A549 (cell line): ENCODE results near the gene ADO.

Experiments
- CTCF ChIP-seq: fragments of >200 bp; sonication (Bioruptor Twin); formaldehyde crosslinking; IDR thresholded peaks from 3 replicates; pipeline ENCODE4 v1.5.1; 2016
- EP300 ChIP-seq, 2 experiments: fragments of >200 bp; sonication (Bioruptor Twin); formaldehyde crosslinking; IDR thresholded peaks; 2 replicates in 1 of 2; 3 replicates in 1 of 2; pipeline ENCODE4 v1.6.1; 2016 to 2017
- MAZ ChIP-seq: fragments of 150-350 bp; IDR thresholded peaks from 2 replicates; pipeline ENCODE4 v1.6.1; 2014; ENCODE audit warnings: antibody characterized with exemption, low read depth, low read length, borderline replicate concordance
- NPAS2 ChIP-seq: fragments of 250-450 bp; sonication (Bioruptor Pico); IDR thresholded peaks from 2 replicates; pipeline ENCODE4 v1.8.0; 2022; ENCODE audit warnings: mild to moderate bottlenecking, moderate library complexity, borderline replicate concordance
- POLR2A ChIP-seq: IDR thresholded peaks from 2 replicates; pipeline ENCODE4 v1.6.1; 2012; ENCODE audit warnings: mild to moderate bottlenecking, low read length
- REST ChIP-seq: fragments of 200-600 bp; sonication (generic); IDR thresholded peaks from 2 replicates; pipeline ENCODE4 v1.6.1; 2016; ENCODE audit warnings: antibody characterized with exemption, mild to moderate bottlenecking, moderate library complexity
- RNF2 ChIP-seq: fragments of 200-600 bp; sonication (generic); IDR thresholded peaks from 2 replicates; pipeline ENCODE4 v1.6.1; 2016; ENCODE audit warnings: low read depth, mild to moderate bottlenecking, antibody characterized with exemption, moderate library complexity, borderline replicate concordance
- TP53 ChIP-seq: fragments of 250-450 bp; sonication (Bioruptor Pico); IDR thresholded peaks from 2 replicates; pipeline ENCODE4 v1.5.0; 2021; ENCODE audit warnings: mild to moderate bottlenecking, moderate library complexity
- USF2 ChIP-seq: fragments of 450-650 bp; IDR thresholded peaks from 2 replicates; pipeline ENCODE4 v1.6.1; 2014; ENCODE audit warnings: antibody characterized with exemption
- ZC3H11A ChIP-seq: fragments of 450-650 bp; IDR thresholded peaks from 2 replicates; pipeline ENCODE4 v1.6.1; 2014; ENCODE audit warnings: antibody characterized with exemption, mild to moderate bottlenecking

GRCh38 chr10:62839590-62839989, 35.1 kb downstream of the ADO start:
- TF ChIP-seq ZC3H11A: no peak
- no peak for TF ChIP-seq CTCF
- TF ChIP-seq NPAS2: no peak
- TF ChIP-seq USF2: no peak
- no peak for TF ChIP-seq RNF2
- TF ChIP-seq TP53 (CRISPR knock-in tag): no peak
- no peak for TF ChIP-seq EP300 (IDR thresholded peaks at IDR 0.05)
- no peak for TF ChIP-seq REST
- no peak for TF ChIP-seq MAZ
- TF ChIP-seq POLR2A: no peak
